Activated B cell treated with CpG ODN at 0.5 μM for 24 hours (primary cell): ENCODE results near the gene PLA2G5. TPM values are rescaled to one million over a fixed set of nuclear protein-coding genes. Genes with fewer than 3 reads are reported as not detected.
"Not testable (repeated sequence)": the region's sequence is repeated elsewhere in the genome, so short reads cannot be mapped to it uniquely, and the experiment has no call there.

ENCODE experiments used
- ATAC-seq: fragments of 200-7000 bp; cut with Tn5 transposase; one replicate; pipeline ENCODE4 v1.10.0; 2021; ENCODE audit warnings: low read depth, mild to moderate bottlenecking, moderate library complexity
- CTCF ChIA-PET: fragments of 350-600 bp; sonication (Branson Sonifier 250); formaldehyde crosslinking; loops from one replicate; lab custom pipeline; 2021; ENCODE audit warnings: antibody characterized with exemption; lab: Charles Lee
- POLR2A ChIA-PET: fragments of 350-600 bp; sonication (Branson Sonifier 250); formaldehyde crosslinking; loops from one replicate; lab custom pipeline; 2021; ENCODE audit warnings: antibody characterized with exemption; lab: Charles Lee
- DNase-seq: peaks from one replicate; pipeline ENCODE4 v3.0.0; 2022
- H3K27ac Mint-ChIP-seq: one replicate; pipeline ENCODE4 v1.8.0; 2020; ENCODE audit warnings: mixed read lengths
- H3K27me3 Mint-ChIP-seq: one replicate; pipeline ENCODE4 v1.8.0; 2021; ENCODE audit warnings: mixed read lengths
- H3K36me3 Mint-ChIP-seq: one replicate; pipeline ENCODE4 v1.8.0; 2021; ENCODE audit warnings: low read depth, mixed read lengths
- H3K4me1 Mint-ChIP-seq: one replicate; pipeline ENCODE4 v1.8.0; 2021; ENCODE audit warnings: mixed read lengths
- H3K4me3 Mint-ChIP-seq: one replicate; pipeline ENCODE4 v1.8.0; 2020; ENCODE audit warnings: mild to moderate bottlenecking, mixed read lengths
- H3K9me3 Mint-ChIP-seq: one replicate; pipeline ENCODE4 v1.8.0; 2020; ENCODE audit warnings: mixed read lengths
- CTCF ChIP-seq: fragments of 200-600 bp; IDR thresholded peaks from one replicate; pipeline ENCODE4 v1.8.0; 2022; ENCODE audit warnings: antibody characterized with exemption, mild to moderate bottlenecking
- intact Hi-C: fragments of 100-400 bp; cut with micrococcal nuclease; formaldehyde crosslinking; loops from one replicate; pipeline ENCODE4 v1.15.1; 2024
- total RNA-seq: library from RNA; stranded (reverse); gene quantifications from 2 replicates; pipeline ENCODE4 v1.2.3, GENCODE V29; 2022

PLA2G5 gene
- total RNA-seq, 1 donor from 2014 or later, result not detected

DNA sequence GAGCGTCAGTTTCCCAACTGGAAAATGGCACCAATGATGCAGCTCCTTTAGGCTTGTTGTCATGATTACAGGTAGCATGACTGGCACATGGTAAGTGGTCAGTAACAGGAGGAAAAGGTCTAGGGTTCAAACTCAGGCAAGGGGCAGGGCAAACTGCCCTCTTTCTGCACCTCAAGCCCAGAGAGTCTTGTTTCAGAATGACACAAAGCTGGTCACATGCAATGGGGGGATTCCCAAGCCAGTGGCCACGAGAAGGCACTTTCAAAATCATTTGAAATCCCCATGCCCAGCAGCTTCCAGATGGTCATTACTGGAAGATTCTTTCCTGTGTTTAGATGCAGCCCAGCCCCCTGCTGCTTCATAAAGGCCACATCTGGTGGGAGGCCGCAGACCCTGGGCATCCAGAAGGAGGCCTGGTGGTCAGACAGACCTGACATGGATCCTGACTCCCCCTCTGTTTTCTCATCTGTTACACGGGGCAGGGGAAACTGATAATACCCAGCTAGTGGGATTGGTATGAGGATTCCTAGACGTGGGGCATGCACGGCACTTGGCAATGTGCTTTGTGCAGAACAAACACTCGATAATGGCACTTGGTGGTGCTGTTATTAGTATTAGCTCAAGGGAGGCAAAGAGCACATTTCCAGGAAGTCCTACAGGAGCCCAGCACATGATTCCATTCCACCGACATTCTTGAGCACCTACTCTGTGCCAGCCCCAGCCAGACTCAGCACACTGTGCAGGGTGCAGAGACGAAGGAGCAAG lies 56.2 kb downstream of the PLA2G5 start:
- ChIA-PET CTCF (no interaction called here), POLR2A (interaction anchor here (0.6 kb wide), 1 partner anchor 961 kb away, joined by 3 read pairs; no protein-coding TSS in a partner anchor)
- Mint-ChIP-seq H3K4me3 (no peak overlapping the region), H3K4me1 (peaks cover 49% of the 10 kb centered on the region), H3K9me3 (peaks cover 5% of the 10 kb centered on the region), H3K36me3 (no peaks in the 10 kb centered on the region), H3K27ac (no peak overlapping the region), H3K27me3 (no peaks in the 10 kb centered on the region)
- ATAC-seq, result peak; percentile 45
- TF ChIP-seq CTCF, result no peak
- intact Hi-C loops, result no loop called here
- no peak for DNase-seq

DNA sequence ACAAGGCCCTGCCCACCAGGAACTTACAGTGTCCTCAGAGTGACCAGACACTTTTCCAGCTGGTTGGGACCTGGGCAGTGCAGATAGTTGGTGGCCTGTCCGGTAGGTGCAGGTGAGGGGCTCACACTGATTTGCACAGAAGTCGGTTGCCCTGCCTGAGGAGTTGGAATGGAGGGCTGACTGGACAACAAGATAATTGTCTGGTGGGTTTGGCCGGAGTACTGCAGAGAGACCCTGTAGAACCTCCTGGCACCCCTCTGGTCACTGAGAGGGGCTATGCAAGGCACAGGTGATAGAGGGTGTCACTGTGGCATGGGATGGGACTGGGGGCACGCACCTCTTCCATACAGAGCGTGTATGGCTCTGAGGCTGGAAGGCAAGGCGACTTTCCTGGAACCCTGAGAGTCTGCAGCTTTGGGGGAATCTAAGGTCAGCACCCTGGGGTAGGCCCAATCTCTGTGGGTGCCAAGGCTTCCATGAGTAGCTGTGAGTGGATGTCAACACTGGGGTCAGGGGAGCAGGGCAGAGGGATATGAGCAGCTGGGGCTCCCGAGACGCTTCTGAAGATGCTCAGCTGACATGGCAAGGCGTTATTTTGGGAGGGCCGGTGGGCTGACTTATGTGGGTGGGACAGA lies 56.9 kb downstream of the PLA2G5 start:
- TF ChIP-seq CTCF, result no peak
- DNase-seq, result no peak
- ChIA-PET POLR2A (no interaction called here), CTCF (no interaction called here)
- Mint-ChIP-seq H3K9me3 (peaks cover 5% of the 10 kb centered on the region), H3K36me3 (no peaks in the 10 kb centered on the region), H3K27ac (no peak overlapping the region), H3K4me1 (peaks cover 45% of the 10 kb centered on the region), H3K4me3 (no peak overlapping the region), H3K27me3 (no peaks in the 10 kb centered on the region)
- intact Hi-C loops, result no loop called here
- ATAC-seq, result no peak

- H3K27ac Mint-ChIP-seq, CTCF ChIA-PET, H3K27me3 Mint-ChIP-seq, H3K4me3 Mint-ChIP-seq, H3K9me3 Mint-ChIP-seq, ATAC-seq, H3K36me3 Mint-ChIP-seq, intact Hi-C loops, POLR2A ChIA-PET, DNase-seq: not testable (repeated sequence)
- peaks cover 21% of the 10 kb centered on the region for H3K4me1 Mint-ChIP-seq
These were observed 60.5 kb downstream of the PLA2G5 start for GRCh38 chr1:20130518-20130917.

DNA sequence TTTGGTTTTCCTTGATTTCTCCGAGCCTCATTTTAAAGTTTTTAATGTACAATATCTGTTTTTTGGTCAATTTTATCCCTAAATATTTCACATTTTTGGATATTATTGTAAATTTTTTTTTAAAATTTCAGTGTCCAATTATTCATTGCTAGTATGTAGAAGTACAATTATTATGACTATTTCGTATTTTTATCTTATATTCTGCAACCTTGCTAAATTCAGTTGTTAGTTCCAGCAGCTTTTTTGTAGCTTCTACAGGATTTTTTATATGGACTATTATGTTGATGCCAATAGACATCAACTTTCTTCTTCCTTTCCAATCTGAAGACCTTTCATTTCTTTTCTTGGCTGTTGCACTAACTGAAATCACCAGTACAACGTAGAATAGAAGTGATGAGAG lies 65.0 kb downstream of the PLA2G5 start:
- Mint-ChIP-seq H3K27ac (no peak overlapping the region), H3K36me3 (no peaks in the 10 kb centered on the region), H3K4me3 (no peak overlapping the region), H3K9me3 (peaks cover under 1% of the 10 kb centered on the region), H3K4me1 (no peaks in the 10 kb centered on the region), H3K27me3 (peaks cover 6% of the 10 kb centered on the region)
- TF ChIP-seq CTCF, result no peak
- POLR2A ChIA-PET, result no interaction called here
- no peak for DNase-seq
- intact Hi-C loops, result no loop called here
- no peak for ATAC-seq
- CTCF ChIA-PET, result no interaction called here

GRCh38 chr1:20136249-20136648 lies 66.3 kb downstream of the PLA2G5 start:
- intact Hi-C loops, result no loop called here
- POLR2A ChIA-PET, result no interaction called here

More at GRCh38 chr1:20136249-20136648, 66.3 kb downstream of the PLA2G5 start:
- CTCF ChIA-PET, result no interaction called here
- no peaks in the 10 kb centered on the region for H3K4me1 Mint-ChIP-seq
- DNase-seq, result no peak
- TF ChIP-seq CTCF, result no peak
- H3K36me3 Mint-ChIP-seq, result no peaks in the 10 kb centered on the region
- no peak overlapping the region for H3K4me3 Mint-ChIP-seq
- peaks cover 6% of the 10 kb centered on the region for H3K27me3 Mint-ChIP-seq
- ATAC-seq, result no peak
- H3K27ac Mint-ChIP-seq, result no peak overlapping the region
- H3K9me3 Mint-ChIP-seq, result no peaks in the 10 kb centered on the region
